Measurements from ENCODE around the gene CRYBA1.

- TF ChIP-seq POLR2AphosphoS5 (IDR thresholded peaks at IDR 0.05) (no peak), CTCF (IDR thresholded peaks at IDR 0.05) (no peak), EP300 (IDR thresholded peaks at IDR 0.05) (no peak), POLR2A (IDR thresholded peaks at IDR 0.05) (no peak)
Observed at GRCh38 chr17:29283496-29283895, 36.8 kb downstream of the CRYBA1 start.

Measured in gastroesophageal sphincter (tissue), 3 donors.